KMS-11 (cell line): ENCODE measurements around the gene TLR7.
A peak's percentile ranks its signal among the peaks of the same experiment; 100 is the strongest.

Experiments
- H2AFZ ChIP-seq: fragments of 200-600 bp; sonication (generic); 2 replicates; pipeline ENCODE4 v1.6.1; 2016; ENCODE audit warnings: antibody characterized with exemption, mixed run types, low read depth
- H3K27ac ChIP-seq: fragments of 200-600 bp; sonication (generic); 2 replicates; pipeline ENCODE4 v1.6.1; 2016; ENCODE audit warnings: mild to moderate bottlenecking, mixed run types
- H3K27me3 ChIP-seq: fragments of 200-600 bp; sonication (generic); 2 replicates; pipeline ENCODE4 v1.6.1; 2017; ENCODE audit warnings: mild to moderate bottlenecking, low read depth, mixed run types, moderate library complexity; ENCODE audit not compliant: insufficient read depth
- H3K36me3 ChIP-seq: fragments of 200-600 bp; sonication (generic); 2 replicates; pipeline ENCODE4 v1.6.1; 2017; ENCODE audit warnings: mild to moderate bottlenecking, mixed run types; ENCODE audit not compliant: insufficient read depth
- H3K4me1 ChIP-seq: fragments of 200-600 bp; sonication (generic); 2 replicates; pipeline ENCODE4 v1.6.1; 2016; ENCODE audit warnings: mild to moderate bottlenecking, low read depth, mixed run types; ENCODE audit not compliant: poor library complexity, severe bottlenecking
- H3K4me2 ChIP-seq: fragments of 200-600 bp; sonication (generic); 2 replicates; pipeline ENCODE4 v1.7.0; 2016; ENCODE audit warnings: mild to moderate bottlenecking, mixed run types
- H3K4me3 ChIP-seq: fragments of 200-600 bp; sonication (generic); IDR thresholded peaks from 2 replicates; pipeline ENCODE4 v1.6.1; 2017; ENCODE audit warnings: low read depth, low read length, mixed read lengths; ENCODE audit not compliant: insufficient read depth
- H3K79me2 ChIP-seq: fragments of 200-600 bp; sonication (generic); 2 replicates; pipeline ENCODE4 v1.6.1; 2016; ENCODE audit warnings: low read depth, mixed run types; ENCODE audit not compliant: insufficient read depth
- H3K9ac ChIP-seq: fragments of 200-600 bp; sonication (generic); 2 replicates; pipeline ENCODE4 v1.6.1; 2016; ENCODE audit warnings: mild to moderate bottlenecking, mixed run types
- H4K20me1 ChIP-seq: fragments of 200-600 bp; sonication (generic); 2 replicates; pipeline ENCODE4 v1.6.1; 2016; ENCODE audit warnings: mild to moderate bottlenecking, mixed run types; ENCODE audit not compliant: insufficient read depth
- TF ChIP-seq, protein P1 (sequence below): fragments of 200-600 bp; sonication (generic); conservative IDR thresholded peaks from 2 replicates; pipeline ENCODE4 v1.6.1; 2017; ENCODE audit warnings: low read depth, mild to moderate bottlenecking, antibody characterized with exemption, low read length, moderate library complexity, mixed read lengths

Gene TLR7

DNA sequence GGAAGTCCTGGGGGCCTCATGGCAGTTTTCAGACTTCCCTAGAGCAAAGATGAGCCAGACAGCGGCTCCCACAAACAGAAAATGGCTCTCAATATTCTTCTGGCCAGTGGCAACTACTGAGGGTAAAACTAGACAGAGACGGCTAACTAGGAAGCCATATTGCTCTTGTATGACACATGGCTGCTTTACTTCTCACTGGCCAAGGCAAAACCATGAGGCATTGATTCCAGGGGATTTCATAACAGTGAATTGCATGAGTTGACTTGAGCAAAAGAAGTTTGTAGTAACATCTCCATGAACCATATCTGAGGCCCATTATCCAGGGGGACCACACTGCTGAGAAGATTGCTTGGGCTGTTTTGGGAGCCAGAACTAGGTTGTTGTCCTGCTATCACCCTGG is 25.8 kb downstream of the TLR7 start:
- Histone ChIP-seq H3K27ac (peak overlapping the region; percentile 88), H3K4me1 (peaks cover 81% of the 10 kb centered on the region)
- TF ChIP-seq, protein P1, sequence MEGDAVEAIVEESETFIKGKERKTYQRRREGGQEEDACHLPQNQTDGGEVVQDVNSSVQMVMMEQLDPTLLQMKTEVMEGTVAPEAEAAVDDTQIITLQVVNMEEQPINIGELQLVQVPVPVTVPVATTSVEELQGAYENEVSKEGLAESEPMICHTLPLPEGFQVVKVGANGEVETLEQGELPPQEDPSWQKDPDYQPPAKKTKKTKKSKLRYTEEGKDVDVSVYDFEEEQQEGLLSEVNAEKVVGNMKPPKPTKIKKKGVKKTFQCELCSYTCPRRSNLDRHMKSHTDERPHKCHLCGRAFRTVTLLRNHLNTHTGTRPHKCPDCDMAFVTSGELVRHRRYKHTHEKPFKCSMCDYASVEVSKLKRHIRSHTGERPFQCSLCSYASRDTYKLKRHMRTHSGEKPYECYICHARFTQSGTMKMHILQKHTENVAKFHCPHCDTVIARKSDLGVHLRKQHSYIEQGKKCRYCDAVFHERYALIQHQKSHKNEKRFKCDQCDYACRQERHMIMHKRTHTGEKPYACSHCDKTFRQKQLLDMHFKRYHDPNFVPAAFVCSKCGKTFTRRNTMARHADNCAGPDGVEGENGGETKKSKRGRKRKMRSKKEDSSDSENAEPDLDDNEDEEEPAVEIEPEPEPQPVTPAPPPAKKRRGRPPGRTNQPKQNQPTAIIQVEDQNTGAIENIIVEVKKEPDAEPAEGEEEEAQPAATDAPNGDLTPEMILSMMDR: no peak

DNA sequence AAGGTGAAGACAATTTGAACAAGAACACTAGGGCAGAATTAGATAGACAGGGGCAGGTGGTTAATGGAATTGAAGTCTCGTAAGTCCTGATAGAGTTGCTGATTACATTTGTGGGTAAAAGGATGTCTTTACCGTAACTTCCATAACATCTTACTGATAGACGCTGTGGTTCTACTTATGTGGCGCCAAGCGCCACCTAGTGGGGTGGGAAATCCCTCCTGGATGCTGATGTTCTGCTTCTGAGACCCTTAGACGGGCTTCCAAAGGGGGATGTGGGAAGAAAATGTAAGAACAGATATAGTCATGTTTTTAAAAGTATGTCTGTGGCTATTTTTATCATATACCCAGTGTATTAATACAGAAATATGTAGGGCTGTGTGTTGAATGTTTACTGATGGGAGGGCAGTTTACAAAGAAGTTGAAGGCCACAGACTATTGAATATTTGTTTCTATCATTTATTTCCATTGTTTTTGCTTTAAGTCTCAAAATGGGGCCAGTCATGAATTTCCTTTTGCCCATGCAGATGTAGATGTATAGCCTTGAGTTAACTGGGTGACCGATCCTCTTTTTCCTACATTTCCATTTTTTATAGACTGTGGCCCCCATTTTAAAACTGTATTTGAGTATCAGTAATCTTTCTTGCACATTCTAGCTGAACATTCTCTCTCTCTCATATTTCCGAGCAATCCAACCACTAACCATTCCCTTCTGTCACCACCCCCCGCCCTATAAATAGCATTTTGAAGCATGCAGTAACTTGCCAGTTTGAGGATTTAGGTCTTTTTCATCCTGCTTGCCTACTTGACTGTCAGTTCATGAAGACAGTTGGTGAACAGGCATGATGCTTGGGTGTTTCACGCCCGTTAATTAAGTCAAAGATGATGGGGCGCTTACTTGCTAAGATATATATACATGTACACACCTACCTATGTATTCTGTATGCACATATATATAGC is 27.5 kb downstream of the TLR7 start:
- H3K4me3 ChIP-seq: no peak overlapping the region
- H4K20me1 ChIP-seq: no peaks in the 10 kb centered on the region
- H3K4me2 ChIP-seq: no peak overlapping the region
- TF ChIP-seq, protein P1: peak; percentile 71
- no peaks in the 10 kb centered on the region for H3K27me3 ChIP-seq
- H3K4me1 ChIP-seq: peaks cover 65% of the 10 kb centered on the region
- H3K27ac ChIP-seq: peak overlapping the region; percentile 88; the same call in 1 of the 2 replicates
- H3K36me3 ChIP-seq: no peaks in the 10 kb centered on the region
- no peak overlapping the region for H2AFZ ChIP-seq
- H3K9ac ChIP-seq: no peak overlapping the region
- no peaks in the 10 kb centered on the region for H3K79me2 ChIP-seq

More for the DNA sequence above, 25.8 kb downstream of the TLR7 start:
- Histone ChIP-seq H3K9ac (peak overlapping the region; percentile 28; the same call in 1 of the 2 replicates), H3K36me3 (no peaks in the 10 kb centered on the region), H4K20me1 (no peaks in the 10 kb centered on the region), H3K27me3 (no peaks in the 10 kb centered on the region), H2AFZ (peak overlapping the region; percentile 19; the same call in 1 of the 2 replicates), H3K4me3 (no peak overlapping the region), H3K4me2 (peak overlapping the region; percentile 92), H3K79me2 (no peaks in the 10 kb centered on the region)

DNA sequence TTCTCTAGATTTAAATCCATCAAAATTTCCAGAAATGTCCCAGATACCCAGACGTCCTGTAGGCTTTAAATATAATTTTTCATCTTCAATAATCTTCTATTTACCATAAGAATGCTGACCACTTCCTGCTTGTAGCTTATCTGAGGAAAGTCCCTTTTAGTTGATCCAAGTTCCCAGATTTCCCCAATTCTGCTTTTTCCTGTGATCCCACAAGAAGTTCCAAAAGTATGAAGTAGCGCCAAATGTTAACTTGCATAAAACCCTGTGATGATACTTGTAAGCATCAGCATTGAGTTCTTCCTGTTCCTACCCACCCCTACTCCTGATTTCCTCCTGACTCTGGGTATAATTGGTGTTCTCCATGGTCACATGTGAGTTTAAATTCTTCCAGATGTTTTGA is 29.0 kb downstream of the TLR7 start:
- Histone ChIP-seq H2AFZ (no peak overlapping the region), H3K27ac (no peak overlapping the region), H3K36me3 (no peaks in the 10 kb centered on the region), H3K27me3 (no peaks in the 10 kb centered on the region), H3K4me1 (peaks cover 50% of the 10 kb centered on the region), H3K4me3 (no peak overlapping the region), H3K9ac (no peak overlapping the region), H3K79me2 (no peaks in the 10 kb centered on the region), H3K4me2 (peak overlapping the region; percentile 13; the same call in 1 of the 2 replicates), H4K20me1 (no peaks in the 10 kb centered on the region)
- TF ChIP-seq, protein P1: no peak

DNA sequence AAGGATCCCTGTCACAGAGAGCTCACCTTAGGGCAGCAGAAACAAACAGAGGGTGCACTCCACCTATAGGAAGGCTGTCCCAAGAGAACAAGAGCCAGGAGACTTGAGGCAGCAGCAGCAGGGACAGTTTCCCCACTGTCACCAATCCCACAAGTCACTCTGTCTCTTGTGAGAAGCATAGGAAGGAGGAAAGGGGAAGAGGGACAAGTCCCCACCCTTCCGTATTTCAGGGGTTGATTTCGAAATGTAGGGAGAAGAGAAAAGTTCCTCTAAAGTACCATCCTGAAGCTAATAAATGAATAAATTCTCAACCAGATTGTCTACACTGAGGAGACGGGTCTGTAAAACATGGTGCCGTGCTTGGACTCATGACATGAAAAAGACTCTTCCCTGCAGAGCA is 30.1 kb downstream of the TLR7 start:
- H3K4me2 ChIP-seq: no peak overlapping the region
- H3K27me3 ChIP-seq: no peaks in the 10 kb centered on the region
- TF ChIP-seq, protein P1: no peak
- H2AFZ ChIP-seq: no peak overlapping the region
- no peaks in the 10 kb centered on the region for H3K79me2 ChIP-seq
- H3K9ac ChIP-seq: no peak overlapping the region
- no peak overlapping the region for H3K4me3 ChIP-seq
- H3K36me3 ChIP-seq: no peaks in the 10 kb centered on the region
- no peaks in the 10 kb centered on the region for H4K20me1 ChIP-seq
- H3K27ac ChIP-seq: no peak overlapping the region
- peaks cover 46% of the 10 kb centered on the region for H3K4me1 ChIP-seq
